ENCODE data around the gene APBA2.

APBA2 gene

GRCh38 chr15:29078541-29078940 lies 192.8 kb downstream of the APBA2 start:
- DNase-seq (ENCODE audit: low read depth): no peak
- no peak overlapping the region for H3K4me3 ChIP-seq (ENCODE audit: low read depth, low read length)
- in situ Hi-C loops (cut with HindIII; ENCODE audit: low sequenced_read_pairs): no loop called here
- no peak for TF ChIP-seq CTCF (IDR thresholded peaks at IDR 0.05; ENCODE audit: low read depth, low read length, missing control alignments)

DNA sequence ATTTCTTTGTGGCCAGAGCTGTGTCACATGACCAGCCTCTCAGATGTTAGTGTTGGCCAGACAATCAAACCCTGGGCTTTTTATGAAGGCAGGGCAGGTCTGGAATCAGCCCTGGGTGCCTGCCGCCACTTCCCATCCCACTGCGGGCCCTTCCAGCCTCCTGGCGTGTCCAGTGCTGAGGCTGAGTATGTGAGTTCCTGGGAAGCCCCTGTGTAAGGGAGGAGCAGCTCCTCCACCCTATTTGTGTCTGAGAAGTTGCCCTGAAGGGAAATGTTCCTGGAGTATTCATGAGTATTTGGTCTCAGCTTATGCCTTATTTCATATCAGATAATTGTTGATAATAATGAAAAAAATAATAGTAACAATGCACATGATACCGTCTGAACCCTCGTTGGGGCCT lies 193.7 kb downstream of the APBA2 start:
- H3K4me3 ChIP-seq (ENCODE audit: low read depth, low read length): no peak overlapping the region
- in situ Hi-C loops (cut with HindIII; ENCODE audit: low sequenced_read_pairs): no loop called here
- no peak for DNase-seq (ENCODE audit: low read depth)
- no peak for TF ChIP-seq CTCF (IDR thresholded peaks at IDR 0.05; ENCODE audit: low read depth, low read length, missing control alignments)

DNA sequence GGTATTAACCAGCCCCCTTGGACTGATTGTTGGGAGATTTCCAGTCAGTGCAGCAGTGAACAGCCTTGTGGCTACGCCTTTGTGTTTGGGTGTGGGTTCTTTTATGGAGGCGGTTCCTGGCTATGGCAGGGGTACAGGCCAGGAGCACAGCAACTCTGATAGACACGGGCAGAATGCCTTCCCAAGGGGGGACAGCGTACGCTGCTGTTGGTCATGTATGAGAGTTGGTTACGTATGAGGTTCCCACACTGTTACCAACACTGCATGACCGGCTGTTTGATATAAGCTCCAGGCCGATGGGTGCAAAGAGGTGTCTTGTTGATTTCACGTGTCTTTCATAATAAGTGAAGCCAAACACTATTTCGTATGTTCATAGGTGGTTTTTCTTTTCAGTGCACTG lies 196.0 kb downstream of the APBA2 start:
- in situ Hi-C loops (cut with HindIII; ENCODE audit: low sequenced_read_pairs): no loop called here
- no peak for DNase-seq (ENCODE audit: low read depth)
- H3K4me3 ChIP-seq (ENCODE audit: low read depth, low read length): no peak overlapping the region
- TF ChIP-seq CTCF (IDR thresholded peaks at IDR 0.05; ENCODE audit: low read depth, low read length, missing control alignments): no peak

GRCh38 chr15:29083161-29083560 lies 197.4 kb downstream of the APBA2 start:
- no peak for DNase-seq (ENCODE audit: low read depth)
- TF ChIP-seq CTCF (IDR thresholded peaks at IDR 0.05; ENCODE audit: low read depth, low read length, missing control alignments): no peak
- H3K4me3 ChIP-seq (ENCODE audit: low read depth, low read length): no peak overlapping the region
- in situ Hi-C loops (cut with HindIII; ENCODE audit: low sequenced_read_pairs): no loop called here

DNA sequence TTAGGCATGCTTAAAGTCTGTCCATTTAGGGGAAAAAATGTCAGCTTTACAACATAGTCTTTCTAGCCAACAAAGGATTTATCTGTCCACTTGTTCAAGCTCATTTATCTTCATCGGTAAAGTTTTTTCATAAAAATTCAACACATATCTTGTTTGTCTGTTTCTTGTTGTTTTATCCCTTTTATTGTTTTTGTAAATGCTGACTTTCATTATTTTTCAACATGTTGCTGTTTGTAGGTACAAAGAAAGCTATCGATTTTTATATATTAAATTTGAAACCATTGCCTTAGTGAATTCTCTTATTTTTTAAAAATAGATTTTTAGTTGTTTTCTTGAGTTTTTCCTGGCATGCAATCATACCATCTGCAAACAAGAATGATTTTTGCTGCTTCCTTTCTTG lies 198.1 kb downstream of the APBA2 start:
- H3K4me3 ChIP-seq (ENCODE audit: low read depth, low read length): no peak overlapping the region
- no peak for DNase-seq (ENCODE audit: low read depth)
- no peak for TF ChIP-seq CTCF (IDR thresholded peaks at IDR 0.05; ENCODE audit: low read depth, low read length, missing control alignments)
- in situ Hi-C loops (cut with HindIII; ENCODE audit: low sequenced_read_pairs): no loop called here

DNA sequence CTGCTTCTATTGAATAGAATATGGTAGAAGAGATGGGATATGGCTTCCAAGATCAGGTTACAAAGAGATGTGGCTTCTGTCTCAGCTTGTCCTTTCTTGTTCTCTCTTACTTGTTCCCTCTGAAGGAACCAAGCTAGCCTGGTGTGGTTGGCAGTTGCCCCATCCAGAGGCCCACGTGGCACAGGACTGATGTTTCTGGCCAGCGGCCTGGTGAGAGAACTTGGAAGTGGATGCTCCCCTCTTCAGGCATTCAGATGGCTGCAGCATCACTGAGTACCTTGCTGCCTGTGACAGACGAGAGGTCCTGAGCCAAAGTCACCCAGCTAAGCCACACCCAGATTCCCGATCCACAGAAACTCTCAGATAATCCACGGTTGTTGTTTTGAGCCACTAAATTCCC lies 200.2 kb downstream of the APBA2 start:
- in situ Hi-C loops (cut with HindIII; ENCODE audit: low sequenced_read_pairs): no loop called here
- TF ChIP-seq CTCF (IDR thresholded peaks at IDR 0.05; ENCODE audit: low read depth, low read length, missing control alignments): no peak
- no peak overlapping the region for H3K4me3 ChIP-seq (ENCODE audit: low read depth, low read length)
- DNase-seq (ENCODE audit: low read depth): no peak

DNA sequence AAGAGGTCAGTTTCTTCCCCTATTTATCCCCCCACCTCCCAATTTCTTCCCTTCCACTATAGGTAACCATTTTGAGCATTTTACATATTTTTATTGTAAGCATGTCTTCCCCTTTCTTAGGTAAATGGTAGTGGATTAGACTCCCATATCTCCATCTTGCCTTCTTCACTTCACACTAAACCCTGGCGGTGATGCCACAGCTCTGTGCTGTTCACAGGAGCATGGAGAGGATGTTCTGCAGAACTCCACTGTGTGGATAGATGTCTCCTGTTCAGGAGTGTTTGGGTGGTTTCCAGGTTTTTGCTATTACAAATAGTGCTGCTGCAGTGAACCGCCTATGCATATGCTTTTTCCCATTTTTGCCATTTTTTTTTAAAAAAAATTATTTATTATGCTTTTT lies 201.1 kb downstream of the APBA2 start:
- TF ChIP-seq CTCF (IDR thresholded peaks at IDR 0.05; ENCODE audit: low read depth, low read length, missing control alignments): no peak
- no peak overlapping the region for H3K4me3 ChIP-seq (ENCODE audit: low read depth, low read length)
- in situ Hi-C loops (cut with HindIII; ENCODE audit: low sequenced_read_pairs): no loop called here
- DNase-seq (ENCODE audit: low read depth): no peak
